HepG2 (cell line): ENCODE results near the gene DLG1.

ENCODE experiments used
- BRCA1 ChIP-seq: sonication (generic); formaldehyde crosslinking; IDR thresholded peaks from 2 replicates; pipeline ENCODE4 v1.4.0; 2020; ENCODE audit warnings: missing genetic modification reagents
- JUN ChIP-seq: sonication (generic); formaldehyde crosslinking; IDR thresholded peaks from 2 replicates; pipeline ENCODE4 v1.4.0; 2020; ENCODE audit warnings: mild to moderate bottlenecking, missing genetic modification reagents
- NCOA1 ChIP-seq: sonication (generic); formaldehyde crosslinking; IDR thresholded peaks from 2 replicates; pipeline ENCODE4 v1.9.0; 2021; ENCODE audit warnings: missing genetic modification reagents
- NR1H2 ChIP-seq: sonication (generic); formaldehyde crosslinking; IDR thresholded peaks from 2 replicates; pipeline ENCODE4 v1.8.1; 2022; ENCODE audit warnings: low read depth, missing genetic modification reagents, borderline replicate concordance
- NR3C1 ChIP-seq: sonication (generic); formaldehyde crosslinking; IDR thresholded peaks from 2 replicates; pipeline ENCODE4 v1.4.0; 2020; ENCODE audit warnings: missing genetic modification reagents
- PHF21A ChIP-seq: sonication (generic); formaldehyde crosslinking; IDR thresholded peaks from 2 replicates; pipeline ENCODE4 v1.5.0; 2020; ENCODE audit warnings: mild to moderate bottlenecking, missing genetic modification reagents
- SIN3A ChIP-seq: IDR thresholded peaks from 2 replicates; pipeline ENCODE4 v1.6.1; 2011; ENCODE audit warnings: low read depth, mild to moderate bottlenecking, control low read depth, low read length, borderline replicate concordance
- ZBTB21 ChIP-seq: sonication (generic); formaldehyde crosslinking; IDR thresholded peaks from 2 replicates; pipeline ENCODE4 v1.4.0; 2020; ENCODE audit warnings: missing genetic modification reagents
- ZFP1 ChIP-seq: IDR thresholded peaks from 2 replicates; pipeline ENCODE4 v1.6.1; 2016
- ZNF121 ChIP-seq: sonication (generic); formaldehyde crosslinking; IDR thresholded peaks from 2 replicates; pipeline ENCODE4 v1.5.0; 2020; ENCODE audit warnings: mild to moderate bottlenecking, missing genetic modification reagents

DNA sequence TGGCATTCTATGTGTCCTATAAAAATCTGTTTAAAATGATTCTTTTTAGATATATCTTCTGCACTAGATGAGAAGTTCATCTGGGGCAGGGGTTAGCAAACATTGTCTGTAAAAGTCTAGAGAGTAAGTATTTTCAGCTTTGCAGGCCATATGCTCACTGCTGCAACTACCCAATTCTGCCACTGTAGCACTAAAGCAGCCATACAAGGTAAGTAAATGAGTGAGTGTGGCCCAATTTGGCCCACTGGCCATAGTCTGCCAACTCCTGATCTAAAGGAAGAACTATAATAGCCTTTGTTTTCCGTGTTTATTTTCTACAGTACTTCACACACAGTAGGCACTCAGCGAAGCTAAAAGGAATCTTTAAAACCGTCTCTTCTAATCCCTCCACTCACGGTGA, 42.3 kb downstream of the DLG1 start:
- TF ChIP-seq NR3C1 (no peak), ZNF121 (CRISPR knock-in tag) (no peak), JUN (CRISPR knock-in tag) (no peak), BRCA1 (no peak), NCOA1 (CRISPR knock-in tag) (no peak), SIN3A (no peak), ZFP1 (CRISPR knock-in tag) (no peak), NR1H2 (CRISPR knock-in tag) (no peak), ZBTB21 (CRISPR knock-in tag) (no peak), PHF21A (CRISPR knock-in tag) (no peak)
